MCF 10A (cell line): ENCODE data around the gene YPEL2. TPM values are rescaled to one million over a fixed set of nuclear protein-coding genes. Genes with fewer than 3 reads are reported as not detected.
A peak's percentile ranks its signal among the peaks of the same experiment; 100 is the strongest.

Experiments used
- BruUV-seq: library from RNA; stranded (reverse); fragments of 400-500 nt; replicated peaks from 2 replicates; lab custom pipeline; 2021; lab: Mats Ljungman, UMichigan
- CTCF ChIA-PET: fragments of 300-600 bp; sonication (Branson Sonifier 250); formaldehyde crosslinking; extraction: SDS; loops from one replicate; lab custom pipeline; 2021; ENCODE audit warnings: antibody characterized with exemption, inconsistent platforms; lab: Yijun Ruan, JAX
- POLR2A ChIA-PET: fragments of 300-600, 350-650 bp; sonication (Branson Sonifier 250); formaldehyde crosslinking; extraction: SDS; loops from one replicate; lab custom pipeline; 2020; ENCODE audit warnings: antibody characterized with exemption, inconsistent platforms; lab: Yijun Ruan, JAX
- DNase-seq: peaks from one replicate; pipeline ENCODE4 v3.0.0-alpha.2; 2018; ENCODE audit not compliant: unreplicated experiment
- H3K27ac Mint-ChIP-seq: one replicate; pipeline ENCODE4 v1.8.0; 2022; ENCODE audit warnings: mild to moderate bottlenecking, low read depth, mixed read lengths; ENCODE audit not compliant: unreplicated experiment
- H3K27me3 Mint-ChIP-seq: one replicate; pipeline ENCODE4 v1.8.0; 2022; ENCODE audit warnings: mixed read lengths; ENCODE audit not compliant: insufficient read depth, unreplicated experiment
- H3K36me3 Mint-ChIP-seq: one replicate; pipeline ENCODE4 v1.8.0; 2022; ENCODE audit warnings: mild to moderate bottlenecking, moderate library complexity, mixed read lengths; ENCODE audit not compliant: insufficient read depth, unreplicated experiment
- H3K4me1 Mint-ChIP-seq: one replicate; pipeline ENCODE4 v1.8.0; 2022; ENCODE audit warnings: mixed read lengths; ENCODE audit not compliant: insufficient read depth, unreplicated experiment
- H3K4me3 Mint-ChIP-seq: one replicate; pipeline ENCODE4 v1.8.0; 2022; ENCODE audit warnings: mild to moderate bottlenecking, moderate library complexity, mixed read lengths; ENCODE audit not compliant: unreplicated experiment
- H3K9me3 Mint-ChIP-seq: one replicate; pipeline ENCODE4 v1.8.0; 2022; ENCODE audit warnings: mixed read lengths; ENCODE audit not compliant: unreplicated experiment
- intact Hi-C: fragments of 100-400 bp; cut with micrococcal nuclease; formaldehyde crosslinking; loops from 2 replicates; pipeline ENCODE4 v1.14.1; 2022
- total RNA-seq: library from RNA; stranded (reverse); gene quantifications from 2 replicates; pipeline ENCODE4 v1.2.3, GENCODE V29; 2022
- TF ChIP-seq, protein P1 (sequence below): fragments of 200-600 bp; IDR thresholded peaks from one replicate; pipeline ENCODE4 v1.8.0; 2022; ENCODE audit warnings: antibody characterized with exemption, mild to moderate bottlenecking; ENCODE audit not compliant: unreplicated experiment

Gene YPEL2
- total RNA-seq, 1 experiment from 2014 or later, result 2.1 TPM

- peak; percentile 67 for DNase-seq
- H3K36me3 Mint-ChIP-seq, result no peaks in the 10 kb centered on the region
These were observed 2.0 kb upstream of the YPEL2 start for GRCh38 chr17:59329176-59330052.

GRCh38 chr17:59330053-59330942 is 1.2 kb upstream of the YPEL2 start:
- no peak for DNase-seq
- Mint-ChIP-seq H3K4me3 (peak overlapping the region; percentile 28), H3K27ac (no peak overlapping the region), H3K27me3 (no peaks in the 10 kb centered on the region), H3K4me1 (peaks cover 21% of the 10 kb centered on the region), H3K36me3 (no peaks in the 10 kb centered on the region), H3K9me3 (no peaks in the 10 kb centered on the region)
- no TSS peak for BruUV-seq
- ChIA-PET POLR2A (interaction anchor here (1.4 to 1.6 kb wide), 3 partner anchors 105 to 111 kb away, joined by 7 to 14 read pairs (median 8); no protein-coding TSS in a partner anchor), CTCF (interaction anchor here (0.6 to 2.1 kb wide), 12 partner anchors 9 to 191 kb away, joined by 3 to 28 read pairs (median 3); no protein-coding TSS in a partner anchor)
- TF ChIP-seq, protein P1, sequence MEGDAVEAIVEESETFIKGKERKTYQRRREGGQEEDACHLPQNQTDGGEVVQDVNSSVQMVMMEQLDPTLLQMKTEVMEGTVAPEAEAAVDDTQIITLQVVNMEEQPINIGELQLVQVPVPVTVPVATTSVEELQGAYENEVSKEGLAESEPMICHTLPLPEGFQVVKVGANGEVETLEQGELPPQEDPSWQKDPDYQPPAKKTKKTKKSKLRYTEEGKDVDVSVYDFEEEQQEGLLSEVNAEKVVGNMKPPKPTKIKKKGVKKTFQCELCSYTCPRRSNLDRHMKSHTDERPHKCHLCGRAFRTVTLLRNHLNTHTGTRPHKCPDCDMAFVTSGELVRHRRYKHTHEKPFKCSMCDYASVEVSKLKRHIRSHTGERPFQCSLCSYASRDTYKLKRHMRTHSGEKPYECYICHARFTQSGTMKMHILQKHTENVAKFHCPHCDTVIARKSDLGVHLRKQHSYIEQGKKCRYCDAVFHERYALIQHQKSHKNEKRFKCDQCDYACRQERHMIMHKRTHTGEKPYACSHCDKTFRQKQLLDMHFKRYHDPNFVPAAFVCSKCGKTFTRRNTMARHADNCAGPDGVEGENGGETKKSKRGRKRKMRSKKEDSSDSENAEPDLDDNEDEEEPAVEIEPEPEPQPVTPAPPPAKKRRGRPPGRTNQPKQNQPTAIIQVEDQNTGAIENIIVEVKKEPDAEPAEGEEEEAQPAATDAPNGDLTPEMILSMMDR, result no peak
- intact Hi-C loops, result no loop called here

More at GRCh38 chr17:59329176-59330052, 2.0 kb upstream of the YPEL2 start:
- ChIA-PET POLR2A (interaction anchor here (1.4 to 1.6 kb wide), 3 partner anchors 106 to 112 kb away, joined by 7 to 14 read pairs (median 8); no protein-coding TSS in a partner anchor), CTCF (interaction anchor here (0.6 to 2.1 kb wide), 13 partner anchors 8 to 1273 kb away, joined by 3 to 28 read pairs (median 3); no protein-coding TSS in a partner anchor)
- no TSS peak for BruUV-seq
- H3K4me3 Mint-ChIP-seq, result no peak overlapping the region
- TF ChIP-seq, protein P1, result peak; percentile 65
- no peaks in the 10 kb centered on the region for H3K9me3 Mint-ChIP-seq
- H3K4me1 Mint-ChIP-seq, result peaks cover 14% of the 10 kb centered on the region
- intact Hi-C loops, result loop anchor here (1.0 kb wide), 1 partner anchor 111 kb away; no protein-coding TSS in a partner anchor
- no peaks in the 10 kb centered on the region for H3K27me3 Mint-ChIP-seq
- no peak overlapping the region for H3K27ac Mint-ChIP-seq

- Mint-ChIP-seq H3K27me3 (no peaks in the 10 kb centered on the region), H3K4me3 (peak overlapping the region; percentile 74), H3K4me1 (peaks cover 21% of the 10 kb centered on the region), H3K27ac (no peak overlapping the region), H3K9me3 (no peaks in the 10 kb centered on the region), H3K36me3 (no peaks in the 10 kb centered on the region)
- intact Hi-C loops, result no loop called here
- POLR2A ChIA-PET, result interaction anchor here (0.5 to 1.4 kb wide), 9 partner anchors 11 to 288 kb away, joined by 3 to 6 read pairs (median 4); partner anchors contain the start of genes CLTC and GDPD1
- CTCF ChIA-PET, result interaction anchor here (0.9 to 2.7 kb wide), 4 partner anchors 16 to 110 kb away, joined by 3 to 14 read pairs (median 3); no protein-coding TSS in a partner anchor
- DNase-seq, result no peak
- no TSS peak for BruUV-seq
- TF ChIP-seq, protein P1, result no peak
These were observed 684 bp downstream of the YPEL2 start for GRCh38 chr17:59331929-59332748.
